Thoracic aorta (tissue), 2 donors: Measurements from ENCODE around the gene NAXD. TPM values are rescaled to one million over a fixed set of nuclear protein-coding genes. Genes with fewer than 3 reads are reported as not detected.
A peak's percentile ranks its signal among the peaks of the same experiment; 100 is the strongest.

Experiments used
- ATAC-seq: fragments of 150-250 bp; one replicate; pipeline ENCODE4 v1.8.0; 2017; ENCODE audit warnings: low read depth; ENCODE audit not compliant: insufficient number of reproducible peaks, low FRiP score
- DNase-seq: peaks from one replicate; pipeline ENCODE4 v3.0.0-alpha.2; 2020; ENCODE audit warnings: low spot score
- H3K27ac ChIP-seq, 2 donors: fragments of 200-600 bp; sonication (generic); 1 replicate in 1 of 2; 2 replicates in 1 of 2; pipeline ENCODE4 v1.5.1; 2016; ENCODE audit warnings: mild to moderate bottlenecking in 2 of 2, moderate library complexity in 2 of 2
- H3K27me3 ChIP-seq: fragments of 200-600 bp; sonication (generic); replicated peaks from 2 replicates; pipeline ENCODE4 v1.6.0; 2016; ENCODE audit warnings: mild to moderate bottlenecking; ENCODE audit not compliant: insufficient read depth
- H3K36me3 ChIP-seq: fragments of 200-600 bp; sonication (generic); one replicate; pipeline ENCODE4 v1.5.1; 2016
- H3K4me1 ChIP-seq, 2 donors: fragments of 200-600 bp; sonication (generic); 1 replicate in 1 of 2; 2 replicates in 1 of 2; pipeline versions ENCODE4 v1.5.1 to v1.6.0; 2016; ENCODE audit warnings: low read depth in 2 of 2, mild to moderate bottlenecking in 1 of 2; ENCODE audit not compliant: control insufficient read depth in 1 of 2
- H3K4me3 ChIP-seq: fragments of 200-600 bp; sonication (generic); 2 replicates; pipeline ENCODE4 v1.5.1; 2016; ENCODE audit warnings: mild to moderate bottlenecking
- H3K9me3 ChIP-seq: fragments of 200-600 bp; sonication (generic); 2 replicates; pipeline ENCODE4 v1.5.1; 2016
- CTCF ChIP-seq: fragments of 200-600 bp; sonication (generic); IDR thresholded peaks from one replicate; pipeline ENCODE4 v1.5.1; 2019; ENCODE audit warnings: antibody characterized with exemption
- total RNA-seq, 2 donors: library from RNA; depleted of rRNA; stranded (reverse); fragments of >200 nt; gene quantifications; one replicate each; pipeline versions ENCODE4 v1.1.0 to v1.2.3, GENCODE V29; 2016

The NAXD gene
- total RNA-seq, 2 donors from 2014 or later: 24.9 to 31.4 TPM

GRCh38 chr13:110637747-110638146 lies 22.4 kb downstream of the NAXD start:
- DNase-seq (no peak), ATAC-seq (no peak)
- Histone ChIP-seq H3K27ac (no peak overlapping the region), H3K4me3 (no peak overlapping the region), H3K4me1 (peaks cover 0 to 8% of the 10 kb centered on the region in 2 donors), H3K9me3 (no peaks in the 10 kb centered on the region), H3K36me3 (peaks cover 68% of the 10 kb centered on the region), H3K27me3 (no peaks in the 10 kb centered on the region)
- no peak for TF ChIP-seq CTCF

GRCh38 chr13:110638257-110638656 lies 22.9 kb downstream of the NAXD start:
- ATAC-seq (no peak), DNase-seq (no peak)
- Histone ChIP-seq H3K4me3 (no peak overlapping the region), H3K4me1 (peaks cover 0 to 8% of the 10 kb centered on the region in 2 donors), H3K27ac (no peak overlapping the region), H3K27me3 (no peaks in the 10 kb centered on the region), H3K36me3 (peaks cover 70% of the 10 kb centered on the region), H3K9me3 (no peaks in the 10 kb centered on the region)
- TF ChIP-seq CTCF: no peak

- Histone ChIP-seq H3K36me3 (peaks cover 76% of the 10 kb centered on the region), H3K27ac (no peak overlapping the region), H3K4me3 (no peak overlapping the region), H3K4me1 (peaks cover 0 to 8% of the 10 kb centered on the region in 2 donors), H3K27me3 (no peaks in the 10 kb centered on the region), H3K9me3 (no peaks in the 10 kb centered on the region)
- TF ChIP-seq CTCF: no peak
- no peak for DNase-seq
- ATAC-seq: no peak
Measured at GRCh38 chr13:110638814-110639806, 23.8 kb downstream of the NAXD start.

- H3K27ac ChIP-seq: peak overlapping the region in 1 of 2 donors; percentile 18
- H3K27me3 ChIP-seq: no peaks in the 10 kb centered on the region
- H3K36me3 ChIP-seq: peaks cover 69% of the 10 kb centered on the region
- ATAC-seq (no peak), DNase-seq (no peak)
- no peak overlapping the region for H3K4me3 ChIP-seq
- H3K9me3 ChIP-seq: no peaks in the 10 kb centered on the region
- TF ChIP-seq CTCF: no peak
- peaks cover 0 to 14% of the 10 kb centered on the region in 2 donors for H3K4me1 ChIP-seq
Measured at GRCh38 chr13:110639935-110640334, 24.6 kb downstream of the NAXD start.

- TF ChIP-seq CTCF: no peak
- Histone ChIP-seq H3K27me3 (no peaks in the 10 kb centered on the region), H3K36me3 (peaks cover 62% of the 10 kb centered on the region), H3K9me3 (no peaks in the 10 kb centered on the region), H3K4me1 (peaks cover 0 to 18% of the 10 kb centered on the region in 2 donors), H3K4me3 (no peak overlapping the region), H3K27ac (peak overlapping the region in 1 of 2 donors; percentile 18)
- ATAC-seq (no peak), DNase-seq (no peak)
Measured at GRCh38 chr13:110640591-110641029, 25.3 kb downstream of the NAXD start.
